Stimulated activated CD8-positive, alpha-beta memory T cell treated with anti-CD3 and anti-CD28 coated beads, Interleukin-7, amount 100 ng/mL, for 48 hours (primary cell): ENCODE results near the gene AMOTL1.
"Not testable (repeated sequence)": the region's sequence is repeated elsewhere in the genome, so short reads cannot be mapped to it uniquely, and the experiment has no call there.

ENCODE experiments used
- DNase-seq, 2 donors: peaks; one replicate each; pipeline ENCODE4 v3.0.0-alpha.2; 2020; ENCODE audit warnings: low read depth in 1 of 2; ENCODE audit errors: extremely low read depth in 1 of 2

Gene AMOTL1

GRCh38 chr11:94792451-94792850 lies 24.3 kb downstream of the AMOTL1 start:
- DNase-seq: no peak

GRCh38 chr11:94793002-94793401 lies 24.8 kb downstream of the AMOTL1 start:
- DNase-seq: no peak

GRCh38 chr11:94793822-94794221 lies 25.7 kb downstream of the AMOTL1 start:
- no peak for DNase-seq

- DNase-seq: no peak
These were observed 26.4 kb downstream of the AMOTL1 start for GRCh38 chr11:94794287-94795168.

GRCh38 chr11:94795476-94796189 lies 27.5 kb downstream of the AMOTL1 start:
- no peak for DNase-seq

- no peak for DNase-seq
These were observed 28.0 kb downstream of the AMOTL1 start for GRCh38 chr11:94796190-94796580.

GRCh38 chr11:94796863-94797262 lies 28.7 kb downstream of the AMOTL1 start:
- DNase-seq: no peak

GRCh38 chr11:94799726-94800125 lies 31.6 kb downstream of the AMOTL1 start:
- no peak for DNase-seq

- DNase-seq: no peak
These were observed 32.3 kb downstream of the AMOTL1 start for GRCh38 chr11:94800414-94800813.

GRCh38 chr11:94801866-94802460 lies 33.8 kb downstream of the AMOTL1 start:
- DNase-seq: no peak

- no peak for DNase-seq
These were observed 34.3 kb downstream of the AMOTL1 start for GRCh38 chr11:94802501-94802900.

GRCh38 chr11:94803491-94803890 lies 35.3 kb downstream of the AMOTL1 start:
- no peak for DNase-seq

- no peak for DNase-seq
These were observed 36.7 kb downstream of the AMOTL1 start for GRCh38 chr11:94804874-94805273.

GRCh38 chr11:94806014-94806413 lies 37.9 kb downstream of the AMOTL1 start:
- DNase-seq: no peak

- DNase-seq: no peak
These were observed 38.3 kb downstream of the AMOTL1 start for GRCh38 chr11:94806419-94806818.

- no peak for DNase-seq
These were observed 41.1 kb downstream of the AMOTL1 start for GRCh38 chr11:94809251-94809650.

- DNase-seq: not testable (repeated sequence)
These were observed 44.9 kb downstream of the AMOTL1 start for GRCh38 chr11:94812724-94813720.

- no peak for DNase-seq
These were observed 46.3 kb downstream of the AMOTL1 start for GRCh38 chr11:94814272-94814976.

GRCh38 chr11:94815705-94816344 lies 47.7 kb downstream of the AMOTL1 start:
- DNase-seq: no peak
